Activated CD8-positive, alpha-beta memory T cell treated with anti-CD3 and anti-CD28 coated beads for 36 hours (primary cell): ENCODE measurements around the gene CDK11B. TPM values are rescaled to one million over a fixed set of nuclear protein-coding genes. Genes with fewer than 3 reads are reported as not detected.

Experiments
- CTCF ChIA-PET: fragments of 350-600 bp; sonication (Branson Sonifier 250); formaldehyde crosslinking; loops from one replicate; lab custom pipeline; 2021; ENCODE audit warnings: antibody characterized with exemption; lab: Charles Lee
- POLR2A ChIA-PET: fragments of 350-600 bp; sonication (Branson Sonifier 250); formaldehyde crosslinking; loops from one replicate; lab custom pipeline; 2021; ENCODE audit warnings: antibody characterized with exemption; lab: Charles Lee
- total RNA-seq, 2 experiments: library from RNA; stranded (reverse); gene quantifications; one replicate each; pipeline ENCODE4 v1.2.3, GENCODE V29; 2021

The CDK11B gene
- total RNA-seq, 2 experiments from 2014 or later = 41.1 to 44.3 TPM

DNA sequence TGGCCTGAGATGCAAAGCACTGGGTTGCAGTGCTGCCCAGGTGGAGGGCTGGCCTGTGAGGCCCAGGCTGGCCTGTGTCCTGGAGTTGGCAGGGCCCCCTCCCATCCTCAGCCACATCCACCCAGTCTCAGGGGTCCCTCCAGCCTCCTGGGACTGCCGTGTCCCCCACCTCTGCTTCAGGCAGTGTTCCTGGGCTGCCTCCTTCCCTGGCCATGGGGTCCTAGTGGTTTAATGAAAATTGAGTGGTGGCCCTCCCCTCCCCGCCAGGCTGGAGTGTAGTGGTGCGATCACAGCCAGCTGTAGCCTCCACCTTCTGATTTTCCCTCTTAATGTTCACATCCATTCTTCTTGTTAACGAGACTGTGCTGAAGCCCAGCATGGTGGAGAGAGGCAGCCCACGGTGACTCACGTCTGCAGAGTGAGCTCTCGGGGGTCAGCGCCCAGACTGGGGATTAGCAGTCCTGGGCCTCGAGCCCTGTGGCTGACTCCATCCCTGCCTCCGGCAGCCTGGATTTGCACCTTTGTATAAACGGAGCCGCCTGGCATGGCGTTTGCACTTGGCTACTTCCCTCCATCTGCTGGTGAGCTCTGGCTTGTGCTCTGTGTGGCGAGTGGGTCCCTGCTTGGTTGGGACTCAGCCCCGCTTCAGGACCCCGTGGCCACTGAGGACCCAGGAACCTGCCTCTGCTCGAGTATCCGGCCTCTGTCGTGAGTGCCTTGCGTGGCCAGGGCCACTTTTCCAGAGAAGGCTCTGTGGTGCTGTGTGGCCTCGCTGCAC, 36.6 kb downstream of the CDK11B start:
- POLR2A ChIA-PET = no interaction called here

DNA sequence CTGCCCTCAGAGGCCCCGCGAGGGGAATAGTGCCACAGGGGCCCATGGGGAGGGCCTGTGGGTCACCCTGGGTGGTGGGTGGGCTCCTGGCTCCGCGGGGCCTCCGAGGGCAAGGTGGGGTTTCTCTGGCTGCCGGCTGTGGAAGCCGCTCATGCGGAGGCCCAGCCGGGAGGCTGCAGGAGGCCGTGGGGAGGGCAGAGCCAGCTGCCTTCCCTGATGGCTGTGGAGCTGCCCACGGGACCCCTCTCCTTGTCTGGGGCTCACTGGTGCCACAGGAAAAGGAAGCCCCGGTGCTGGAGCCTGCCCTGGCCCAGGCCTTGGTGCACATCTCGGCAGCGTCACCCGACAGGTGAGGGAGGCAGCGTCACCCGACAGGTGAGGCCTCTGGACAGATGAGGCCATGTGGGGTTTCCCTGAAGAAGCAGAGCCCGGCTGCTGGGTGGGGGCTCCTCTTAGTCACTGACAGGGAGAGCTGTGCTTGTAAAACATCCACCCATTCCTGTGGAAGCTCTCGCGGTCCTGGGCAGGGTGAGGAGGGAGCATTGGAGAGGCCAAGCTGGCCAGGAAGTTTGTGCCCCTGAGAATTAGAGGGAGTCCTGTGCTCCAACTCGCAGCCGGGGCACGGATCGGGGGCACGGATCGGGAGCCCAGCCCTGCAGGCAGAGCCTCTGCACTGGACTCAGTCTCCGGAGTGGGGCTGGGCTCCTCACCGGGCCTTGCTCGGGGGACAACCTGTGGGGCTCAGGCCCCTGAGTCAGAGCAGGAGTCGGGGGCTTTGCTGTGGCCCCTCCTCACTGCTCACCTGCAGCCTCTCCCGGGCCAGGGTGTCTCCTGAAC, 37.4 kb downstream of the CDK11B start:
- POLR2A ChIA-PET = no interaction called here

More for the DNA sequence above, 36.6 kb downstream of the CDK11B start:
- CTCF ChIA-PET = interaction anchor here (0.6 kb wide), 1 partner anchor 230 kb away, joined by 3 read pairs; no protein-coding TSS in a partner anchor

DNA sequence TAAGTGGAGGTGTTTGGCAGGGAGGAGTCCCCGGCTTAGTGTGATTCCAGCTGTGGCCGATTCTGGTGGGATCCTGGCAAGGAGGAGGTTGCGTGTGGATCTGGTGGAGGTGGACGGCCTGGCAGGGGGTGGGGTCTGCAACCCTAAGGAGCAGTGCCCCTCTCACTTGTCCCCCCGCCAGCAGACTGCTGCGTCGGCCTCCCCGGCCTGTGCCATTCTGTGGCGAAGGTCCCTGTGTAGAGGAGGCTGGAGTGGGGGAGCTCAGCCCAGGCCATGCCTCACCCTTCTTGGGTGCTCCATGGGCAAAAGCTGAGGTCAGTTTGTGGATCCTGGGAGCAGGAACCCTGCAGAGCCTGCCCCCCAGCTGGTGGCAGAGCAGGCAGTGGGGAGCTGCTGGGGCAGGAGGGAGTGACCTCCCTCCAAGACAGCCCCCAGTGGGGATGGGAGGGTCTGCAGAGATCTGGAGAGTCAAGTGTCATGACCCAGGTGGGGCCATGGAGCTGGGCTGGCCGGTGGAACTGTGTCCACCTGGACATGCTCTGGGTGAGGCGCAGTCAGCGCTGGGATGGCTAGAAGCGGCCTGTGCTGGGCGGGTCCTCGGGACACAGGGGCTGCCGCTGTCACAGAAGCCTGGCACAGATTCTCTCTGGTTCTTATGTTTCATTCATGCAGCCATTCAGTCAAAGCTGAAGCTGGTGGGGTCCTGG, 38.2 kb downstream of the CDK11B start:
- CTCF ChIA-PET = no interaction called here
- POLR2A ChIA-PET = no interaction called here

More for the DNA sequence above, 37.4 kb downstream of the CDK11B start:
- CTCF ChIA-PET = interaction anchor here (0.6 kb wide), 1 partner anchor 231 kb away, joined by 3 read pairs; no protein-coding TSS in a partner anchor

DNA sequence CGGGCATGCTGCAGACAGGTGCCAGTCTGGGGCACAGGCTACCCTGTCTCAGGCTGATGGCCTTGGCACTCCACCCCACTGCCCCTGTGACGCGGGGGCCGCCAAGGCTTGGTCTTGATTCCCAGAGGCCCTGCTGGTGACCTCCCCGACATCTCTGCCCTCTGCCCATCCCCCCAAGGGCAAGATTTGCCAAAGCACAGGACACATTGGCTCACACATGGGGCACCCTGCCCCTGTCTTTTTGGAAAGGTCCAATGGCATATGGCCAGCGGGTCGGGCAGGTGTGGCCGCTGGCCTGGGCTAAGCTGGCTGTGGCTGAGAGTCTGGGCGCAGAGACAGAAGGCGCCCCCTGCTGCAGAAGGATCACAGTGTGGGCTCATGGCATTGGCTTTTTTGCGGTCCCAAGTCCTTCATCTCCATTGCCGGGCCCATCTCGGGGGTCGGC, 38.9 kb downstream of the CDK11B start:
- CTCF ChIA-PET = no interaction called here
- POLR2A ChIA-PET = no interaction called here

DNA sequence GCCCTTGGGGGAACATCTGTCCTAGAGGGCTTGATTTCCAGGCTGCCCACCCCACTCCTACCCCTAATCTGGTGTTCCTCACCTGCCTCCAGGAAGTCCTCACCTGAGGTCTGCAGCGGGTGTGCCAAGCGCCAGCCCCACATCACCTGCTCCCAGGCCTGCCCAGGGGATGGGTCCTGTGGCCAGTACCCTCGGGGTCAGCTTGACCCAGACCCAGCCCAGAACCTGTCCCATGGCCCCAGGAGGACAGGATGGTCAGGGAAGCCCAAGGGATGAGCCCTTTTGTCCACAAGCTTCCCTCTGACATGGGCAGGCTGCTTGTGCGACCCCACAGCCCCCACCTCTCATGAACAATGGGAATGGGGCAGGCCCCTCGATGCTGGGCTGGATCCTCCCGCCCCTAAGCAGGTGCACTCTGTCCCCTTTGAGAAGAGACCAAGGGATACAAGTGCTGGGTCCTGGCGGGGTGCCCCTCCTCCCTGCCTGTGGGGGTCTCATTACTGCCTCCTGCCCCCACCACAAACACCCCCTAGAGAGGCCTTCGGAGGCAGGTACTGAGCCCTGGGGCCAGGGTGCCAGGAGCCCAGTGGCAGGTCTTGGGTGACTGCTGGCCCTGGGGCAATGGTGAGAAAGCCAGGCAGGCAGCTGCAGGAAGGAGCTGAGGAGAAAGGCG, 40.3 kb downstream of the CDK11B start:
- CTCF ChIA-PET = no interaction called here
- POLR2A ChIA-PET = no interaction called here

DNA sequence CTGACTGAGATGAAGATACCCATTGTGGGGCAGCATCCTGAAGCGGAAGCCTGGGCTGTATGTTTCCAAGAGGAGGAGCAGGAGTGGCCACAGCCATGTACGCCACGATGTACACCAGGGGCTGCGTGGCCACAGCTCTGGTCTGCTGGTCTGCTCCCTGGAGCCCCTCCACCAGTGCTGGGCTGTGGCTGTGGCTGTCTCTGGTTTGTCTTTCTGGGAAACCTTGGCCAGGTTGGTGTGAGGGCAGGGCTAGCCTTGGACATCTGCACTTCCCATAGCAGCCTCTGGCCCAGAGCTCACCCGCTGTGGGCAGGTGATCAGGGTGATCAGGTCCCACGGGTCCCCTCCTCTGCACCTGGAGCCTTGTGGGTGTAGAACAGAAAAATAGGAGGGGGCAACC, 40.9 kb downstream of the CDK11B start:
- CTCF ChIA-PET = no interaction called here

DNA sequence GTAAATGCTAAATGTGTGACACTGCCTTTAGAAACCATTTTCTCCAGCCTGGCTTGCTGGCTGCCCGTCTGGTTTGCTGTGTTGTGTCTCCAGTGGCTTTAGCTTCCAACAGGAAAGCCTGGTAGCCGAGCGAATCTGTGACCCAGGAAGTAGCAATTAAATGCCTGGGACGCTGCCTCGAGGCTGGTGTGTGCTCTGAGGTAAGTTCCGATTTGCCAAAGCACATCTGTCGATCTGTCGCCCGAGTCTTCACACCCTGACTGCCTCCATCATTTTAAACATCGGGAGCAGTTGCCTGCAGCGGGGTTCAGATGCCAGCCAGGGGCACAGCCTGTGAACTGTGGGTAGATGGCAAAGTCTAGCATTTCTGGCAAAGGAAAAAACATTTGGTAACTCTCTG, 41.3 kb downstream of the CDK11B start:
- ChIA-PET CTCF (no interaction called here), POLR2A (no interaction called here)

More for the DNA sequence above, 40.9 kb downstream of the CDK11B start:
- POLR2A ChIA-PET = no interaction called here

DNA sequence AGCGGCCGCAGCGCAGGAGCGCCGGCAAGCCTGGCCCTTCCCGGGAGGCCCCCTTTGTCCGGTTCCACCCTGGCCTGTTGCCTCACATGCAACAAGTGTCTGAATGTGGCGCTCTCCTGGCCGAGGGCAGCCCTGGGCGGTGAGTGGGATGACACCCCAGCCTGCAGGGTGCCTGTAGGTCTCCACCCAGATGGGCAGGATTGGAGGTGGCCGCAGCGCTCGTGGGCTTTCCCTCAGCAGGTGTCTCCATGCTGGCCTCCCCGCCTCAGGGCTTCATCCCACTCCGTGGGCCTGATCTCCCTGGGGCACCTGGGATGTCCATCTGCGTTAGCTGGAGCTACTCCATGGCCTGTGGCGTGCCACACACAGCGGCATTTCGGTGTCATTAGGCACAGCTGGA, 42.0 kb downstream of the CDK11B start:
- CTCF ChIA-PET = interaction anchor here (1.0 kb wide), 1 partner anchor 9 kb away, joined by 3 read pairs; no protein-coding TSS in a partner anchor

DNA sequence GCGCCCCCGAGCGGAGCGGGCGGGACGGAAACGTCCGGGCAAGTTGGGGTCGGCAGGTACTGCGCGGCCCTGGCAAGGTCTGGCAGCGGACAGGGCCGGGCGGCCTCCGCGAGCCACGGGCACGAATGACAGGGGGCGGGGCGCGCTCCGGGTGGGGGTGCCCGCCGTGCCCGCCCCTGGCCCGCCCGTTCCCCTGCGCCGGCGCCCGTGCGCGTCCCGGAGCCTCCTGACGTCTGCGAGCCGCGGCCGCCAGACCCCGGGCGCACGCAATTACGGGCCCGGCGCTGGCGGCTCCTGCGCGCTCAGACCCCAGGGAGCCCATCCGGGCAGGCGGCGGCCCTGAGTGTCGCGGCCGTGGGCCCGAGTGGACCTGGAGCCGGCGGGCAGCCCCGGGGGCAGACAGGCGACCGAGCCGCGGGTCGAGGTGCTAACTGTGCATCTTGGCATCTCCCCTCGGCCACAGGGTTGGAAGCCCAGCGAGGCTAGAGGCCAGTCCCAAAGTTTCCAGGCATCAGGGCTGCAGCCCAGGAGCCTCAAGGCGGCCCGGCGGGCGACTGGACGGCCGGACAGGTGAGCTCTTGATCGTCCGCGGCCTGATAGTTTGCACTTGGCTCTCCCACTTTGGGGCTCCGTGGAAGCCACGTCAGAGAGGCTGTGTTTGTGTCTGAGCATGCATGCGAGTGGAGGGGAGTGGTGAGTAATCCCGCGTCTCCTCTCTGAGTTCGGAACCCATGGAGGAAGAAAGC, 42.6 kb downstream of the CDK11B start:
- ChIA-PET POLR2A (interaction anchor here (1.5 to 2.4 kb wide), 2 partner anchors 12 to 14 kb away, joined by 4 to 11 read pairs; no protein-coding TSS in a partner anchor), CTCF (interaction anchor here (0.9 to 1.0 kb wide), 3 partner anchors 9 to 601 kb away, joined by 3 read pairs; no protein-coding TSS in a partner anchor)

More for the DNA sequence above, 42.0 kb downstream of the CDK11B start:
- POLR2A ChIA-PET = no interaction called here

DNA sequence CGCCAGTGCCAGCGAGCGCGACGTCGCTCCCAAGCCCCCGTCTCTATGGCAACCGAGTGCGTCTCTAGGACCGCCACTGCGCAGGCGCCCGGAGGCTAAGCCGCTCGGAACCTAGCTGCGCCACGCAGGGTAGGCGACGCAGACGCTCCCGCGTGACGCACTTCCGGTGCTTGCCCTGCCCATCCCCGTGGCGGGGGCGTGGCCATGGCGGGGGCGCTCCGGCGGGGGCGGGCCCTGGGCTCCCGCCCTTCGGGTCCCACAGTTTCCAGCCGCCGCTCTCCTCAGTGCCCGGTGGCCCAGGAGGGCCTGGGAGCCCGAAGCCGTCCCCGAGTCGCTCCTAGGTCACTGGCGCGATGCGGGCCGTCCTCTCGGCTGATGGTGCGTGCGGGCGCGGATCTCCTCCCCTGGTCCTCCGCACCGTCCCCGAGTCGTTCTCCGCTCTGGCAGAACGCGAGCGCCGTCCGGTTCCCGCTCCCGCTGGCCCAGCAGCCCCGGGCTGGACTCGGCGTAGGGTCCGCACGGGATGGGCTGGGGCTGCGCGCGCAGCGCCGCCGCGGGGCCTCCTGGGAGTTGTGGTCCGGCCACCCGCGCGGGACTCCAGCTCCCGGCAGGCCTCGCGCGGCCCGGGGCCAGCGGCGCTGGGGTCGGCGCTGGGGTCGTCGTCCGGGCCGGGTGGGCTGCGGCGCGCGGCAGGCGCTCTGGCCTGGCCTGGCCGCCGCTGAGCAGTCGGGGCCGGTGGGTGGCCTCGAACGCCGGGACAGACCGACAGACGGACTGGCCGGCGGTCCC, 43.4 kb downstream of the CDK11B start, which contains the start of gene MIB2:
Gene MIB2, plus strand, starts transcription at position 245 of the 789 bp plus-strand sequence. CDS start 7,953 bp downstream, outside the sequence.
- ChIA-PET POLR2A (interaction anchor here (1.1 to 2.4 kb wide), 3 partner anchors 9 to 15 kb away, joined by 3 to 11 read pairs (median 4); no protein-coding TSS in a partner anchor), CTCF (interaction anchor here (0.9 to 1.4 kb wide), 3 partner anchors 10 to 601 kb away, joined by 3 read pairs; no protein-coding TSS in a partner anchor)

DNA sequence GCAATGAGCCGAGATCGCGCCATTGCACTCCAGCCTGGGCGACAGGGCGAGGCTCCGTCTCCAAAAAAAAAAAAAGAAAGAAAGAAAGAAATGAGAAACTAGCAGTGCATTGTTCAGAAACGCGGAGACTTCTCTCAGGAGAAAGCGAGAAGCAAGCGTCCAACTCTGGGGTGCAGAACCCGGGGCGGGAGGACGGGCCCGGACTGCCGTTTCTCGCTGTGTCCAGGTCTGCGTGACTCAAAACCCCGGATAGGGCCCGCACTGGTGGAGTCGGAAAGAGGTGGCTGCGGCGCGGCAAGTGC, 43.9 kb downstream of the CDK11B start:
- POLR2A ChIA-PET = interaction anchor here (1.1 to 2.4 kb wide), 3 partner anchors 8 to 16 kb away, joined by 3 to 11 read pairs (median 4); no protein-coding TSS in a partner anchor

DNA sequence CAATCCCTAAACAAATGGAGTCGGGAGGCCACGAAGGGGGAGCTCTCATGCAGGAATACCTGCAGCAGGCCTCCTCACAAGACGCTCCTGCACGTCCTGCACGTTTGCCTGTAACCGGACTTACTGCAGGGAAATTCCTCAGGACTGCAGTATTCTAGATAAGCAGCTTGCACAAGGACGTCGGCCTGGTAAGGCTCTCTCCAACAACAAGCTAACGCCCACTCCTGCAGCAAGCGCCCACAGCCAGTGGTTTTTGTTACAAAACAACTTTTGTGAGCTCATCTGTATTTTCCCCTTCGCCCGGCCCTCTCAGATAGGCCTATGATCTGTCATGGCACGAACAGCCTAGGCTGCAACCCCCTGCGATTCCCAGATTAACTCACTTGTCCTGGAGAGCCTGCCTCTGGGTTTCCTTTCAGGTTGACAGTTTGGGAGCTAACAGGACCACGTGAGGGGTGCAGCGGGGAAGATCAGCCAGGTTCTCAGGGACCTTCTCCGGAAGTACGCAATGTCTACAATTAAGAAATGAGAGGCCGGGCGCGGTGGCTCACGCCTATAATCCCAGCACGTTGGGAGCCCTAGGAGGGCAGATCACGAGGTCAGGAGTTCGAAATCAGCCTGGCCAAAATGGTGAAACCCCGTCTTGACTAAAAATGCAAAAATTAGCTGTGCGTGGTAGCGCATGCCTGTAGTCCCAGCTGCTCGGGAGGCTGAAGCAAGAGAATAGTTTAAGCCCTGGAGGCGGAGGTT, 44.4 kb downstream of the CDK11B start:
- POLR2A ChIA-PET = interaction anchor here (0.7 to 2.4 kb wide), 8 partner anchors 8 to 64 kb away, joined by 3 to 11 read pairs (median 4); no protein-coding TSS in a partner anchor
- CTCF ChIA-PET = interaction anchor here (0.8 to 1.4 kb wide), 4 partner anchors 9 to 68 kb away, joined by 3 to 6 read pairs (median 3); no protein-coding TSS in a partner anchor

More for the DNA sequence above, 43.9 kb downstream of the CDK11B start:
- CTCF ChIA-PET = interaction anchor here (1.4 kb wide), 1 partner anchor 10 kb away, joined by 3 read pairs; no protein-coding TSS in a partner anchor

DNA sequence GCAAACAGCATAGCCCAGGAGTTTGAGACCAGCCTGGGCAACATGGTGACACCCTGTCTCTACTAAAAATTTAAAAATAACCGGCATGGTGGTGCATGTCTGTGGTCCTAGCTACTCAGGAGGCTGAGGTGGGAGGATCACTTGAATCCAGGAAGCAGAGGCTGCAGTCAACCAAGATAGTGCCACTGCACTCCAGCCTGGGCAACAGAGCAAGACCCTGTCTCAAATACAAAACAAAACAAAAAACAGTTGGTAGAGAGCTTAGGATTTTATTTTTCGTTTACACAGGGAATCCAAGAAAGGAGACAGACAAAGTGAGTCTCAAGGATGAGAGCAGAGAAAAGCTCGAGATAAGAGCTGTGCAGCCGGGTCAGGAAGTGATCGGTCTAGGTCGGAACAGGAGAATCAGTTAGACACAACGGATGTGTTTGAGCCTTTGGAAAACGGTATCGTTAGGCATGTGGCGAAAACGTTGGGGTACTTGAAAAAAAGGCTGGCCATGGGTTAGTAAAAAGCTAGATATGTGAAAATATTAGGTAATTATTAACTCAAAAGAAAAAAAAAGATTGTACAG, 45.2 kb downstream of the CDK11B start:
- ChIA-PET CTCF (interaction anchor here (0.6 to 1.4 kb wide), 5 partner anchors 9 to 76 kb away, joined by 3 to 6 read pairs (median 3); no protein-coding TSS in a partner anchor), POLR2A (interaction anchor here (0.7 to 2.4 kb wide), 6 partner anchors 9 to 65 kb away, joined by 3 to 11 read pairs (median 4); no protein-coding TSS in a partner anchor)

DNA sequence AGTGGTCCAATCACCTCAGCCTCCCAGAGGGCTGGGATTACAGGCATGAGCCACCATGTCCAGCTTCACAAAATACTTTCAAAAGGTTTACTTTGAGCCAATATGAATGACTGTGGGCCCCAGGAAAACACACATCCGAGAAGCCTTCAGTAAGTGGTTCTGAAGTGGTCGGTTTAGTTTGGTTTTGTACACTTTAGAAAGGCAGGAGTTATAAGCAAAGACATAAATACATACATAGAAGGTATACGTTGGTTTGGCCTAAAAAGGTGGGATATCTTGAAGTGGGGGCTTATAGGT, 46.8 kb downstream of the CDK11B start:
- POLR2A ChIA-PET = no interaction called here
- CTCF ChIA-PET = interaction anchor here (0.6 kb wide), 1 partner anchor 45 kb away, joined by 3 read pairs; no protein-coding TSS in a partner anchor

DNA sequence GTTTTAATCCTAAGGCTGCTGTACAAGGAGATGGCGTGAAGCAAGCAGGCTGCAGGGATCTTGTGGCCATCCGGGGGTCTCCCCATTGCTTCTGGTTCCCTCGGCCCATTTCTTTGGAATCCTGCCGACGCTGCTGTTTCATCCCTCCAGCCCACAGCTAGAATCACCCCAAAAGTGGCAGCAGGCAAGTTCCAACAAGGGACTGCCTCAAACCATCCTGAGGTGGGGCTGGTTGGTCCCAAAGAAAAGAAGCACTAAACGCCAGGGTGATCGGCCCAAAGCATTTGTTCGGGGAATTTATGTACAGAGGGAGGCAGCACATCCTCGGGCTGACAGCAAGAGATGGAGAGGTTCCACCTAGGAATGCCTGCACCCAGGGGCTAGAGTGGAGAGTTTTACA, 48.0 kb downstream of the CDK11B start:
- ChIA-PET CTCF (no interaction called here), POLR2A (no interaction called here)
